ENCODE data around the gene HK2.
"Not testable (repeated sequence)": the region's sequence is repeated elsewhere in the genome, so short reads cannot be mapped to it uniquely, and the experiment has no call there.

HK2 gene

GRCh38 chr2:74896232-74896631 lies 62.3 kb downstream of the HK2 start:
- no peak for TF ChIP-seq ZNF274 (IDR thresholded peaks at IDR 0.05; ENCODE audit: low read depth, low read length)
- H3K4me3 ChIP-seq (ENCODE audit: low read length) = no peak overlapping the region

GRCh38 chr2:74900225-74900624 lies 66.3 kb downstream of the HK2 start:
- H3K4me3 ChIP-seq (ENCODE audit: low read length) = not testable (repeated sequence)

- no peak overlapping the region for H3K4me3 ChIP-seq (ENCODE audit: low read length)
- no peak for TF ChIP-seq ZNF274 (IDR thresholded peaks at IDR 0.05; ENCODE audit: low read depth, low read length)
Observed at GRCh38 chr2:74902281-74902860, 68.4 kb downstream of the HK2 start.

- TF ChIP-seq ZNF274 (IDR thresholded peaks at IDR 0.05; ENCODE audit: low read depth, low read length) = no peak
- H3K4me3 ChIP-seq (ENCODE audit: low read length) = no peak overlapping the region
Observed at GRCh38 chr2:74906395-74906794, 72.5 kb downstream of the HK2 start.

DNA sequence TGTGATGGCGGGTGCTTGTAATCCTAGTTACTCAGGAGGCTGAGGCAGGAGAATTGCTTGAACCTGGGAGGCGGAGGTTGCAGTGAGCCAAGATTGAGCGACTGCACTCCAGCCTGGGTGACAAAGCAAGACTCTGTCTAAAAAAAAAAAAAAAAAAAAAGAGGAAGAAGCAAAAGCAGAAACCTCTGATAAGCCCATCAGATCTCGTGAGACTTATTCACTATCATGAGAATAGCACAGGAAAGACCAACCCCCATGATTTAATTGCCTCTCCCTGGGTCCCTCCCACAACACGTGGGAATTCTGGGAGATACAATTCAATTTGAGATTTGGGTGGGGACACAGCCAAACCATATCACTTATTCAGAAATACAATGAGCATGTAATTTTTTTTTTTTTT lies 73.6 kb downstream of the HK2 start:
- H3K4me3 ChIP-seq (ENCODE audit: low read length) = not testable (repeated sequence)

GRCh38 chr2:74908748-74909444 lies 75.0 kb downstream of the HK2 start:
- no peak for TF ChIP-seq ZNF274 (IDR thresholded peaks at IDR 0.05; ENCODE audit: low read depth, low read length)

GRCh38 chr2:74910245-74910644 lies 76.3 kb downstream of the HK2 start:
- H3K4me3 ChIP-seq (ENCODE audit: low read length) = no peak overlapping the region
- no peak for TF ChIP-seq ZNF274 (IDR thresholded peaks at IDR 0.05; ENCODE audit: low read depth, low read length)

More at GRCh38 chr2:74908748-74909444, 75.0 kb downstream of the HK2 start:
- H3K4me3 ChIP-seq (ENCODE audit: low read length) = no peak overlapping the region

- TF ChIP-seq ZNF274 (IDR thresholded peaks at IDR 0.05; ENCODE audit: low read depth, low read length) = no peak
- H3K4me3 ChIP-seq (ENCODE audit: low read length) = no peak overlapping the region
Observed at GRCh38 chr2:74911061-74911460, 77.1 kb downstream of the HK2 start.

GRCh38 chr2:74915743-74916142 lies 81.8 kb downstream of the HK2 start:
- H3K4me3 ChIP-seq (ENCODE audit: low read length) = no peak overlapping the region
- no peak for TF ChIP-seq ZNF274 (IDR thresholded peaks at IDR 0.05; ENCODE audit: low read depth, low read length)

DNA sequence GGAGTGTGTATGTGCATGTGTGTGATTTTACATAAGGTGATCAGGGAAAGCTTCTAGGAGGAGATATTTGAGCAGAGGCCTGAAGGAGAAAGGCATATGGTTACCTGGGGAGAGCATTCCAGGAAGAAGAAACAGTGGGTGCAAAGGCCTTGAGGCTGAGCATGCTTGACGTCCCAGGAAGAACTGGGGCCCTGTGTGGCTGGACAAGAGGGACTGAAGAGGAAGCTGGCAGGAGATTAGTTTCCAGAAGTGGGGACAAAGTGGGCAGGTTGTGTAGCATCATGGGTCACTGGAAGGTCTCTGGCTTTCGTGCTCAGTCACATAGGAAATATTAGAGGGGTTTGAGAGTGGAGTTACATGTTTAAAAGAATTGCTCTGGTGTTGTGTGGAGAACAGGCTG lies 82.5 kb downstream of the HK2 start:
- H3K4me3 ChIP-seq (ENCODE audit: low read length) = no peak overlapping the region
- no peak for TF ChIP-seq ZNF274 (IDR thresholded peaks at IDR 0.05; ENCODE audit: low read depth, low read length)

- no peak for TF ChIP-seq ZNF274 (IDR thresholded peaks at IDR 0.05; ENCODE audit: low read depth, low read length)
- H3K4me3 ChIP-seq (ENCODE audit: low read length) = no peak overlapping the region
Observed at GRCh38 chr2:74917702-74918619, 84.0 kb downstream of the HK2 start.

DNA sequence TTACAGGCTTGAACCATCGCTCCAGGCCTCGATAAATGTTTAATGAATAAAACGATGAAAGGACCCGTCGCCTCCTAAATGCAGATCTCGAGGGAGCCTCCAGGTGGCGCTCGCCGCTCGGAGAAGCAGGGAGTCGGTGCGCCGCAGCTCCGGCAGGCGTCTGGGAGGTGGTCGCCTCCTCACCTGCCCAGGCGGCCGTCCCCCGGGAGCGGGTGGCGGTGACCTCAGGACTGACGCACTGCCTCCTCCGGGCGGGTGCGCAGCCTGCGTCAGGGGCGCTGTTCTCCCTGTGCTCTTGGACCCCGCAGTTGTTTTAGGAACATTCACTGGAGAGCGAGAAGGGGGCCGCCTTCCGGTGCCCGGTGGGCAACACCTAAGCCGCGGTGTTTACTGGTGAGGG lies 85.9 kb downstream of the HK2 start:
- peak overlapping the region; percentile 55; the same call in 1 of the 2 replicates for H3K4me3 ChIP-seq (ENCODE audit: low read length)
- no peak for TF ChIP-seq ZNF274 (IDR thresholded peaks at IDR 0.05; ENCODE audit: low read depth, low read length)

DNA sequence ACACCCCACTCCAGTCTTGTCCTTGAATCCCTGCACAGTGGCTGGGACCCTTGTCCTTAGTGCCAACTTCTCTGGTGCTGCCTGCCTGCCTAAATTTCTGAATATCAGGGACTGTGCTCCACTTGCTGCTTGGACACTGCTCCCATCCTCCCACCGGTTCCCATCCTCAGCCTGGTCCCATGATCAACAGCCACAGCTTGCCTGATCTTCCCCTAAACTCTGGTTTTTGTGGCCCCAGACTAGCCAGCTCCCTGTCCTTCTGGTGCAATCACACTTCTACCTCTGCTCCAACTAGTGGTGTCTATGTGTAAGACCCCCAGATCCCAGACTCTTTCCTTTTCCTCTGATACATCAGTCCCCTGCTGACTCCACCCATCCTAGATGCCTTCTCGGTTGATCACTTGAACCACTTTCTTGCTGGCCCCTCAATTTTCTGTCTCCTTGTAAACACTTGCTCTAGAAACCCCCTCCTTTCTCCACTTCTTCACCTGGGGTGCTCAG lies 87.4 kb downstream of the HK2 start:
- no peak for TF ChIP-seq ZNF274 (IDR thresholded peaks at IDR 0.05; ENCODE audit: low read depth, low read length)
- H3K4me3 ChIP-seq (ENCODE audit: low read length) = no peak overlapping the region

- no peak for TF ChIP-seq ZNF274 (IDR thresholded peaks at IDR 0.05; ENCODE audit: low read depth, low read length)
- H3K4me3 ChIP-seq (ENCODE audit: low read length) = no peak overlapping the region
Observed at GRCh38 chr2:74922592-74923227, 88.8 kb downstream of the HK2 start.
